HepG2 (cell line): ENCODE measurements around the gene CSNK1E. TPM values are rescaled to one million over a fixed set of nuclear protein-coding genes. Genes with fewer than 3 reads are reported as not detected.

Experiments
- polyA plus RNA-seq, 8 experiments: library from polyadenylated mRNA; depleted of rRNA in 3 of 8; stranded (reverse) in 7 of 8; unstranded in 1 of 8; fragments of >200 nt; fragmentation: Illumina TruSeq in 4 of 8; extraction: Trizol in 4 of 8; gene quantifications; 2 replicates each; pipeline versions ENCODE4 v1.2.1 to v1.2.3, GENCODE V29; 2011 to 2016; ENCODE audit warnings: low read depth in 4 of 8, missing spikeins in 1 of 8, mixed read lengths in 1 of 8; ENCODE audit not compliant: insufficient read depth in 1 of 8
- small RNA-seq, 3 experiments: library from RNA; depleted of rRNA; stranded (forward); fragments of <200 nt; gene quantifications; one replicate each; pipeline ENCODE3, GENCODE V24; 2012; ENCODE audit warnings: low read depth in 2 of 3, low replicate concordance in 1 of 3; ENCODE audit not compliant: insufficient read length in 3 of 3, insufficient read depth in 2 of 3
- total RNA-seq, 5 experiments: library from RNA; depleted of rRNA; stranded (reverse); fragments of >200 nt; fragmentation: Illumina TruSeq; extraction: Trizol; gene quantifications; 2 replicates each; pipeline ENCODE4 v1.2.3, GENCODE V29; 2016; ENCODE audit warnings: low read depth in 1 of 5

The CSNK1E gene
- total and polyA plus RNA-seq, 2 of the 13 experiments (the other 11 are each of a cell fraction or from before 2014, with no cell fraction given), result 34.7 to 129 TPM

Small RNAs within 50 kb of the gene (small RNA-seq; reads per million reads assigned to genes)
- 0 reads per million in 3 experiments for gene RF00017

Other genes with a start within 250 kb of the CSNK1E start
- gene SLC16A8, start 233.2 kb downstream of the CSNK1E start, total RNA-seq (2016; rRNA removed; fragmentation: Illumina TruSeq; extraction: Trizol), result not detected in 2 replicates
- not detected in 2 replicates for gene SLC16A8, start 233.2 kb downstream of the CSNK1E start, polyA plus RNA-seq (2011; rRNA removed)
- gene BAIAP2L2, start 206.7 kb downstream of the CSNK1E start, total RNA-seq (2016; rRNA removed; fragmentation: Illumina TruSeq; extraction: Trizol), result 3.0 and 4.4 TPM in 2 replicates
- 7.5 and 8.4 TPM in 2 replicates for gene BAIAP2L2, start 206.7 kb downstream of the CSNK1E start, polyA plus RNA-seq (2011; rRNA removed)
- gene PLA2G6, start 135.6 kb downstream of the CSNK1E start, total RNA-seq (2016; rRNA removed; fragmentation: Illumina TruSeq; extraction: Trizol), result 1.8 and 4.8 TPM in 2 replicates
- gene PLA2G6, start 135.6 kb downstream of the CSNK1E start, polyA plus RNA-seq (2011; rRNA removed), result 11.5 and 12.3 TPM in 2 replicates
- 3.1 and 5.4 TPM in 2 replicates for gene MAFF, start 115.4 kb downstream of the CSNK1E start, total RNA-seq (2016; rRNA removed; fragmentation: Illumina TruSeq; extraction: Trizol)
- gene MAFF, start 115.4 kb downstream of the CSNK1E start, polyA plus RNA-seq (2011; rRNA removed), result 14.3 and 17.1 TPM in 2 replicates
- gene TMEM184B, start 44.4 kb downstream of the CSNK1E start, total RNA-seq (2016; rRNA removed; fragmentation: Illumina TruSeq; extraction: Trizol), result 11.8 and 15.9 TPM in 2 replicates
- 16.0 and 16.4 TPM in 2 replicates for gene TMEM184B, start 44.4 kb downstream of the CSNK1E start, polyA plus RNA-seq (2011; rRNA removed)
- not detected in 2 replicates for gene KCNJ4, start 137.8 kb upstream of the CSNK1E start, total RNA-seq (2016; rRNA removed; fragmentation: Illumina TruSeq; extraction: Trizol)
- not detected in 2 replicates for gene KCNJ4, start 137.8 kb upstream of the CSNK1E start, polyA plus RNA-seq (2011; rRNA removed)
- gene KDELR3, start 150.7 kb upstream of the CSNK1E start, total RNA-seq (2016; rRNA removed; fragmentation: Illumina TruSeq; extraction: Trizol), result 18.9 and 24.2 TPM in 2 replicates
- 44.4 and 65.7 TPM in 2 replicates for gene KDELR3, start 150.7 kb upstream of the CSNK1E start, polyA plus RNA-seq (2011; rRNA removed)
- gene DDX17, start 188.9 kb upstream of the CSNK1E start, total RNA-seq (2016; rRNA removed; fragmentation: Illumina TruSeq; extraction: Trizol), result 238 and 251 TPM in 2 replicates
- 344 and 362 TPM in 2 replicates for gene DDX17, start 188.9 kb upstream of the CSNK1E start, polyA plus RNA-seq (2011; rRNA removed)